Amniotic epithelial cell (primary cell): ENCODE measurements around the gene SYMPK.
"Not testable (repeated sequence)": the region's sequence is repeated elsewhere in the genome, so short reads cannot be mapped to it uniquely, and the experiment has no call there.

Source experiments
- DNase-seq: peaks from one replicate; pipeline ENCODE4 v3.0.0-alpha.2; 2010; ENCODE audit warnings: low read depth

Gene SYMPK

DNA sequence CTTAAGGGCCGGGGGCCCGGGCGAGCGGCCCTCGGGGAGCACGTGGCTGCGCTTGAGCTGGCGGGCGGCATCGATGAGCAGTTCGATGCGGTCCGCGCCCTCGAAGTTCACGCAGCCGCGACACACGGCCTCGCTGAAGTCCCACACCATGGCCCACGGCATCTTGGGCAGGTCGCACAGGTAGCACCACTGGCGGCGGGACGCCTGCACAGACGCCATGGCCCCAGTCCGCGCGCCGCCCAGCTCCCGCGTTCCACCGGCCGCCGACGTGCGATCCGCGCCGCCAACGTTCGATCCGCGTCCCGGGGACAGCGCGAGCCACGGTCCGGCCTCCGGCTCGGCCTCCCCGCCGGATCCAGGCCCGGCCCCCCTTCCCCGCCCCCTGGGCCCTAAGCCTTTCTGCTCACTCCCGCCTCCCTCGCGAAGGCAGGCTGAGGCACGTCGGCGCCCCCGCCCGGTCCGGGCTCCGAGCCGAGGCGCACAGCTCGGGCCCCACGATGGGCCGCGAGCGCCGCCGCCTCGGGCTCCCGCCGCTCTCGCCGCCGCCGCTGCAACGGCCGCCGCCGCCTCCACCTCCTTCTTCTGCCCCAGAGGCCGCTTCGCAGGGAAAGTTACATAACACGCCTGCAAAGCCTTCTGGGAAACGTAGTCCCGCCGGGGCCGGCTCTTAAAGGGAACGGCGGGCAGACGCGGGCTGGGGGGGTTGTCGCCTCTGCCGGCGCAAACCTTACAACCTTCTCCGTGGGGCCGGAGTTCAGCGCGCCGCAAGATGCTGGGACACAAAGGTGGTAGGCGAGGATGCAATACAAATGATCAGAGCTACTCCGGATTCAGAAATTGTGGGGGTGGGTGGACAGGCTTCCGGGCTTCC is 22.8 kb upstream of the SYMPK start, which contains the start of gene IRF2BP1:
TSS of gene IRF2BP1 (minus strand) at position 586 of the 871 bp plus-strand sequence. CDS start at position 219, 367 bp downstream.
- peak; percentile 89 for DNase-seq

GRCh38 chr19:45884682-45885555 is 22.0 kb upstream of the SYMPK start:
- DNase-seq = no peak

- no peak for DNase-seq
Observed at GRCh38 chr19:45883881-45884681, 21.1 kb upstream of the SYMPK start.

DNA sequence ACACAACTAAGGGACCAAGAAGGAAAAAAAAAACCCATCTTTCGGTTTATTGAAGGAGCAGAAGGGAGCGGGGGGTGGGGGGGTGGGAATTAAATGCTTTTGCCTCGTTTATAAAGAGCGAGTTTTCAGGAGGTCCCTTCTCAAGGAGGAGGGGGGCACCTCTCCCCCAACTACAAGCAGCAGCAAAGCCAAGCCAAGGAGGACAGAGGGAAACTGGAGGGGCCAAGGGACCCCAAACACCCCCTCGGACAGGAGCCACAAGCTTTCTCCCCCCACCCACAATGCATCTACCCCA is 20.6 kb upstream of the SYMPK start:
- DNase-seq = no peak

GRCh38 chr19:45882652-45883585 is 20.0 kb upstream of the SYMPK start:
- DNase-seq = peak; percentile 81

GRCh38 chr19:45881909-45882528 is 19.1 kb upstream of the SYMPK start:
- no peak for DNase-seq

GRCh38 chr19:45881082-45881908 is 18.3 kb upstream of the SYMPK start:
- no peak for DNase-seq

DNA sequence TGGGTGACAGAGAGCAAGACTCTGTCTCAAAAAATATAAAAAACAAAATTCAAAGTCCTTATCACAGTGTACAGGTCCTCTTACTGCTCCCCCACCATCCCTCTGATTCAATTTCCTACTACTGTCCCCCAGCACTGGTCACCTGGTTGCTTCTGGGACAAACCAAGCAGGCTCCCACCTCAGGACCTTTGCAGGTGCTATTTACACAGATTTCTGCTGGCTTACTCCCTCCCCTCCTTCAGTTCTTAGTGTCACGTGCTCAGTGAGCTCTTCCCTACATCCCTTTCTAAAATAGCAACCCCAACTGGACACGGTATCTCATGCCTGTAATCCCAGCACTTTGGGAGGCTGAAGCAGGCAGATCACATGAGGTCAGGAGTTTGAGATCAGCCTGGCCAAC is 17.0 kb upstream of the SYMPK start:
- no peak for DNase-seq

- no peak for DNase-seq
Observed at GRCh38 chr19:45879055-45879454, 16.1 kb upstream of the SYMPK start.

DNA sequence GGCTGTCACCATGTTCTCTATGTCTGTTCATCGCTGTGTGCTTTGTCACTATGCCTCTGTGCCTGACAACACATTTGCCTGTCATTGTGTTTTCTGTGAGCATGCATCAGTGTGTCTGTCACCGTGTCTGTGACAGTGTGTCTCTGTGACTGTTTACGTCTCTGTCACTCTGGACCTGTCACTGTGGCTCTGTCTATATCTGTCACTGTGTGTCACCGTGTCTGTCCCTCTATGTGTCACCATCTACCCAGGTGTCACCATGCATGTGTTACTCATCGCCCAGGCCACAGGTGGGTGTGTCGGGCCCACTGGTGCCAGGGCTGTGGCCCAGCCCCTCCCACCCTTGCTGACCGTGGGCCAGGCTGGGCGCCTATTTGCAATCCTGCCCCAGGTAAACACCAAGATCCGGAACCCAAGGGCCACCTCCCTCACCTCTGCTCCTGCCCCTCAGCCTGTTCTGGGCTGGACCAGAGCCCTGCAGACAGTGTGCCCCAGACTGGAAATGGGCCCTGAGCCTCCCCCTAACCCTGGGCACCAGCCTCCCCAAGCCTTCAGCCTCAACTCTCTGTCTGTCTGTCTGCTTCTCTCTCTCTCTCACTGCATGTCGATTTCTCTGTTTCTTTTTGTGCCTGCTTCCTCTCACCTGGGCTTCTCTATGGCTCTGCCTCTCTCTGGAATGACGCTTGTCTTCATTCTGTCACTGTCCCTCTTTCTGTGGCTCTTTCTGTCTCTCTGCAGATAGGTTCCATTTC is 15.3 kb upstream of the SYMPK start:
- DNase-seq = no peak

GRCh38 chr19:45876411-45877197 is 13.7 kb upstream of the SYMPK start:
- DNase-seq = no peak

- DNase-seq = no peak
Observed at GRCh38 chr19:45876161-45876410, 13.1 kb upstream of the SYMPK start.

- no peak for DNase-seq
Observed at GRCh38 chr19:45874620-45874966, 11.6 kb upstream of the SYMPK start.

DNA sequence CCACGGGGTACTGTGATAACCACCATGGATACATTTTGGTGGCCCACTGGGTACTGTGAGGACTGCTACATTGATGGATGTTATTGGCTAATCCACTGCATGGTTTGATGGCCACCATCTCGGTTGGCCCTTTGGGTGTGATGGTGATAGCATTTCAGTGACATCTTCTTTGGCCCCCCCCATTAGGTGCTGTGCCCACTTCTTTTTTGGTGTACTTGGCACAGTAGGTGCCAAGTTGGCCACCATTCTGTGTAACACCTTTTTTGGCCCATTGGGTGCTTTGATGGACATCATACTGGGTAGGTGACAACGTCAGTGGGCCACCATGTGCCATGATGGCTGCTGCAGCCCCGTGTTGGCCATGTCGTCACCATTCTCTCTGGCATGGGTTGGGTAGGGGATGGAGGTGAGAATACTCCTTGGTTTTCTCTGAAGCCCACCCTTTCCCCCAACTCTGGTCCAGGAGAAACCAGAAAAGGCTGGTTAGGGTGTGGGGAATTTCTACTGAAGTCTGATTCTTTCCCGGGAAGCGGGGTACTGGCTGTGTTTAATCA is 10.3 kb upstream of the SYMPK start:
- DNase-seq = no peak

GRCh38 chr19:45872095-45872919 is 9.4 kb upstream of the SYMPK start:
- no peak for DNase-seq

DNA sequence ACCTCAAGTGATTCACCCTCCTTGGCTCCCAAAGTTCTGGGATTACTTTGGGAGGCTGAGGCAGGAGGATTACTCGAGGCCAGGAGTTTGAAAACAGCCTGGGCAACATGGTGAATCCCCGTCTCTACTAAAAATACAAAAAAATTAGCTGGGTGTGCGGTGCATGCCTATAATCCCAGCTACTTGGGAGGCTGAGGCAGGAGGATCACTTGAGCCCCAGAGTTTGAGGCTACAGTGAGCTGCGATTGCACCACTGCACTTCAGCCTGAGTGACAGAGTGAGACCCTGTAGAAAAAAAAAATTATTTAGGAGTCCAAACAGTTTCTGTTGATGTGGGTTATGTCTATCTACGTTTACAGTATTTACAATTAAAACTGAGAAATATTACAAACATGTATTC is 7.9 kb upstream of the SYMPK start:
- no peak for DNase-seq

DNA sequence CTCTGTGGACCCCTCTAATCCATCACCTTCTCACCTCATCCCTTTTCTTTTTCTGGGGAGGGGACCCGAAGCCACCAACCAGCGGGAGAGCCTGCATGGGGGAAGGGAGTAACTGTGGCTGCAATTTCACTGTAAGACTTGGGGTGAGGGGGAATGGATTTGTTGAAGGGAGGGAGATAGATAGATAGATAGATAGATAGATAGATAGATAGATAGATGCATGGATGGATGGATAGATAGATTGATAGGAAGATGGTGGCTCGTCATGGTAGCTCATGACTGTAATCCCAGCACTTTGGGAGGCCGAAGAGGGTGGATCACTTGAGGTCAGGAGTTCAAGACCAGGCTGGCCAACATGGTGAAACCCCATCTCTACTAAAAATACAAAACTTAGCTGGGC is 4.3 kb upstream of the SYMPK start:
- DNase-seq = not testable (repeated sequence)
